H9 (cell line): ENCODE measurements around the gene TOR4A. TPM values are rescaled to one million over a fixed set of nuclear protein-coding genes. Genes with fewer than 3 reads are reported as not detected.

Source experiments
- DNase-seq: peaks from one replicate; pipeline ENCODE4 v3.0.0-alpha.2; 2017
- H2AFZ ChIP-seq: one replicate; pipeline ENCODE4 v1.6.1; 2013; ENCODE audit warnings: mild to moderate bottlenecking, low read length, control low read depth, moderate library complexity
- H2AK5ac ChIP-seq: 2 replicates; pipeline ENCODE4 v1.6.1; 2013; ENCODE audit warnings: low read length, control low read depth, mixed read lengths; ENCODE audit not compliant: insufficient read length
- H2BK120ac ChIP-seq: one replicate; pipeline ENCODE4 v1.6.1; 2013; ENCODE audit warnings: low read depth, mild to moderate bottlenecking, low read length, control low read depth, inconsistent platforms; ENCODE audit not compliant: poor library complexity, severe bottlenecking
- H2BK12ac ChIP-seq: 2 replicates; pipeline ENCODE4 v1.6.1; 2013; ENCODE audit warnings: low read length, control low read depth, mixed read lengths, low read depth; ENCODE audit not compliant: insufficient read length
- H2BK15ac ChIP-seq: 2 replicates; pipeline ENCODE4 v1.6.1; 2013; ENCODE audit warnings: low read depth, low read length, control low read depth
- H2BK20ac ChIP-seq: one replicate; pipeline ENCODE4 v1.6.1; 2013; ENCODE audit warnings: low read depth, mild to moderate bottlenecking, low read length, control low read depth, inconsistent platforms; ENCODE audit not compliant: poor library complexity, severe bottlenecking
- H2BK5ac ChIP-seq: 2 replicates; pipeline ENCODE4 v1.6.1; 2013; ENCODE audit warnings: low read length, control low read depth, mixed read lengths; ENCODE audit not compliant: insufficient read length
- H3K14ac ChIP-seq: 2 replicates; pipeline ENCODE4 v1.6.1; 2013; ENCODE audit warnings: low read length, control low read depth; ENCODE audit not compliant: insufficient read depth
- H3K18ac ChIP-seq: 2 replicates; pipeline ENCODE4 v1.6.1; 2013; ENCODE audit warnings: low read depth, mild to moderate bottlenecking, mixed read lengths, low read length, control low read depth; ENCODE audit not compliant: insufficient read length
- H3K23ac ChIP-seq: 2 replicates; pipeline ENCODE4 v1.6.1; 2013; ENCODE audit warnings: low read length, control low read depth, mixed read lengths, low read depth; ENCODE audit not compliant: insufficient read length
- H3K23me2 ChIP-seq: 2 replicates; pipeline ENCODE4 v1.6.1; 2013; ENCODE audit warnings: low read depth, mild to moderate bottlenecking, mixed read lengths, low read length, control low read depth; ENCODE audit not compliant: insufficient read length, poor library complexity, severe bottlenecking
- H3K27ac ChIP-seq: 2 replicates; pipeline ENCODE4 v1.5.1; 2013; ENCODE audit warnings: low read length, control low read depth, mixed read lengths, low read depth; ENCODE audit not compliant: insufficient read length
- H3K27me3 ChIP-seq: 2 replicates; pipeline ENCODE4 v1.6.1; 2013; ENCODE audit warnings: low read length, control low read depth, inconsistent platforms; ENCODE audit not compliant: insufficient read depth
- H3K4ac ChIP-seq: 2 replicates; pipeline ENCODE4 v1.6.1; 2013; ENCODE audit warnings: low read depth, mild to moderate bottlenecking, control low read depth, inconsistent platforms, low read length, moderate library complexity
- H3K4me1 ChIP-seq: 2 replicates; pipeline ENCODE4 v1.6.1; 2013; ENCODE audit warnings: low read length, control low read depth, inconsistent platforms; ENCODE audit not compliant: insufficient read depth
- H3K4me2 ChIP-seq: 2 replicates; pipeline ENCODE4 v1.6.1; 2013; ENCODE audit warnings: low read length, control low read depth, mixed read lengths; ENCODE audit not compliant: insufficient read length, insufficient read depth
- H3K56ac ChIP-seq: 2 replicates; pipeline ENCODE4 v1.6.1; 2013; ENCODE audit warnings: low read depth, mild to moderate bottlenecking, mixed read lengths, low read length, control low read depth; ENCODE audit not compliant: insufficient read length
- H3K79me1 ChIP-seq: 2 replicates; pipeline ENCODE4 v1.6.1; 2013; ENCODE audit warnings: low read depth, mild to moderate bottlenecking, moderate library complexity, low read length, control low read depth, inconsistent platforms; ENCODE audit not compliant: insufficient read depth, poor library complexity, severe bottlenecking
- H3K79me2 ChIP-seq: 2 replicates; pipeline ENCODE4 v1.6.1; 2013; ENCODE audit warnings: low read length, control low read depth, inconsistent platforms; ENCODE audit not compliant: insufficient read depth
- H3K9ac ChIP-seq: 2 replicates; pipeline ENCODE4 v1.6.1; 2013; ENCODE audit warnings: low read length, control low read depth, mixed read lengths; ENCODE audit not compliant: insufficient read length; ENCODE audit errors: extremely low read depth
- H3K9me3 ChIP-seq: one replicate; pipeline ENCODE4 v1.6.1; 2013; ENCODE audit warnings: low read depth, low read length, inconsistent platforms; ENCODE audit not compliant: control insufficient read depth
- H3T11ph ChIP-seq: one replicate; pipeline ENCODE4 v1.6.1; 2013; ENCODE audit warnings: mild to moderate bottlenecking, low read length, control low read depth, inconsistent platforms
- H4K20me1 ChIP-seq: one replicate; pipeline ENCODE4 v1.6.1; 2013; ENCODE audit not compliant: control insufficient read depth, insufficient read length, insufficient read depth
- H4K5ac ChIP-seq: 2 replicates; pipeline ENCODE4 v1.6.1; 2013; ENCODE audit warnings: low read depth, mild to moderate bottlenecking, mixed read lengths, low read length, control low read depth; ENCODE audit not compliant: insufficient read length
- H4K8ac ChIP-seq: replicated peaks from 2 replicates; pipeline ENCODE4 v1.6.1; 2013; ENCODE audit warnings: low read length, control low read depth, mixed read lengths, low read depth; ENCODE audit not compliant: insufficient read length
- H4K91ac ChIP-seq: 2 replicates; pipeline ENCODE4 v1.6.1; 2013; ENCODE audit warnings: low read depth, mild to moderate bottlenecking, moderate library complexity, mixed read lengths, low read length, control low read depth; ENCODE audit not compliant: insufficient read length
- H3K27ac Mint-ChIP-seq, 3 experiments: 2 replicates in 2 of 3; 3 replicates in 1 of 3; pipeline ENCODE4 v1.8.0; 2020 to 2021; ENCODE audit warnings: mixed read lengths in 3 of 3, mild to moderate bottlenecking in 1 of 3, moderate library complexity in 1 of 3
- H3K27me3 Mint-ChIP-seq: 2 replicates; pipeline ENCODE4 v1.8.0; 2021; ENCODE audit warnings: low read depth, mild to moderate bottlenecking, moderate library complexity, mixed read lengths
- H3K36me3 Mint-ChIP-seq, 3 experiments: 2 replicates in 2 of 3; 3 replicates in 1 of 3; pipeline ENCODE4 v1.8.0; 2020 to 2021; ENCODE audit warnings: low read depth in 3 of 3, mixed read lengths in 3 of 3; ENCODE audit not compliant: insufficient read depth in 1 of 3
- H3K4me1 Mint-ChIP-seq, 2 experiments: 2 replicates each; pipeline ENCODE4 v1.8.0; 2020; ENCODE audit warnings: mixed read lengths in 2 of 2
- H3K4me3 Mint-ChIP-seq, 2 experiments: 2 replicates in 1 of 2; 3 replicates in 1 of 2; pipeline ENCODE4 v1.8.0; 2020 to 2021; ENCODE audit warnings: mild to moderate bottlenecking in 2 of 2, mixed read lengths in 2 of 2, moderate library complexity in 1 of 2
- H3K9me3 Mint-ChIP-seq, 2 experiments: 2 replicates in 1 of 2; 3 replicates in 1 of 2; pipeline ENCODE4 v1.8.0; 2020; ENCODE audit warnings: mild to moderate bottlenecking in 2 of 2, mixed read lengths in 2 of 2, moderate library complexity in 1 of 2
- CTCF ChIP-seq: fragments of 200-600 bp; sonication (generic); conservative IDR thresholded peaks from 3 replicates; pipeline ENCODE4 v1.8.0; 2021; ENCODE audit warnings: antibody characterized with exemption, mild to moderate bottlenecking
- WGBS: extraction: QIAGEN DNeasy Blood & Tissue Kit; methylation state at CpG from one replicate; pipeline ENCODE4 v1.1.7; 2013; ENCODE audit warnings: missing lambda C conversion rate, low lambda C conversion rate, mixed read lengths; ENCODE audit not compliant: insufficient read length; ENCODE audit errors: extremely low coverage; 5-methylcytosine and 5-hydroxymethylcytosine counted together
- total RNA-seq: library from RNA; stranded (reverse); gene quantifications from 2 replicates; pipeline ENCODE4 v1.2.1, GENCODE V29; 2021

Gene TOR4A
- total RNA-seq, 1 experiment from 2014 or later: 6.2 TPM

GRCh38 chr9:137299203-137299565 is 21.7 kb downstream of the TOR4A start:
- Histone ChIP-seq H3K23me2 (peaks cover 7% of the 10 kb centered on the region), H2BK20ac (no peak overlapping the region), H2BK5ac (no peak overlapping the region), H3T11ph (no peak overlapping the region), H2AK5ac (no peak overlapping the region), H3K79me1 (no peaks in the 10 kb centered on the region), H3K9ac (no peak overlapping the region), H3K4me2 (peak overlapping the region; percentile 31), H3K4me1 (peaks cover 5% of the 10 kb centered on the region; the same call in 1 of the 2 replicates), H3K27ac (no peak overlapping the region), H2BK120ac (no peak overlapping the region), H4K20me1 (no peaks in the 10 kb centered on the region), H3K9me3 (no peaks in the 10 kb centered on the region), H3K27me3 (peaks cover 5% of the 10 kb centered on the region; the same call in 1 of the 2 replicates), H2BK15ac (no peak overlapping the region), H3K56ac (no peak overlapping the region), H3K79me2 (no peaks in the 10 kb centered on the region), H2AFZ (no peak overlapping the region), H2BK12ac (no peak overlapping the region), H4K8ac (no peak overlapping the region), H3K4ac (no peak overlapping the region), H3K18ac (no peak overlapping the region), H4K5ac (no peak overlapping the region), H3K14ac (no peak overlapping the region), H4K91ac (no peak overlapping the region), H3K23ac (no peak overlapping the region)
- Mint-ChIP-seq H3K4me3 (peak overlapping the region; percentile 42 to 99), H3K27me3 (peaks cover 52% of the 10 kb centered on the region), H3K27ac (0 out of 7 replicates have a peak overlapping the region, but pooled peaks of 1 of the 3 experiments have one; percentile 44), H3K9me3 (peaks cover 3 to 6% of the 10 kb centered on the region in 2 experiments), H3K36me3 (peaks cover 0 to 5% (median 3%) of the 10 kb centered on the region in 3 experiments; a peak in 4 of 7 replicates), H3K4me1 (peaks cover 36 to 47% of the 10 kb centered on the region in 2 experiments)
- no CpG with 5 or more reads among the region's 10 CpGs for WGBS
- DNase-seq: peak; percentile 60
- TF ChIP-seq CTCF: no peak
